Liver (tissue), 9 donors: ENCODE results near the gene SLC66A1. TPM values are rescaled to one million over a fixed set of nuclear protein-coding genes. Genes with fewer than 3 reads are reported as not detected.

Experiments
- DNase-seq: peaks from one replicate; pipeline ENCODE4 v3.0.0-alpha.2; 2017; ENCODE audit warnings: low spot score
- H3K27ac ChIP-seq, 2 donors: one replicate each; pipeline ENCODE4 v1.7.0; 2013; ENCODE audit warnings: inconsistent platforms in 2 of 2, low read length in 2 of 2, control low read depth in 1 of 2, low read depth in 1 of 2, mild to moderate bottlenecking in 1 of 2
- H3K27me3 ChIP-seq, 4 donors: one replicate each; pipeline versions ENCODE4 v1.6.1 to v1.7.0; 2013; ENCODE audit warnings: low read length in 3 of 4, inconsistent platforms in 1 of 4, mild to moderate bottlenecking in 1 of 4, moderate library complexity in 1 of 4; ENCODE audit not compliant: control insufficient read depth in 4 of 4, insufficient read depth in 4 of 4
- H3K36me3 ChIP-seq, 4 donors: one replicate each; pipeline versions ENCODE4 v1.6.1 to v1.7.0; 2013; ENCODE audit warnings: low read length in 3 of 4, mild to moderate bottlenecking in 3 of 4, low read depth in 1 of 4, moderate library complexity in 1 of 4; ENCODE audit not compliant: control insufficient read depth in 4 of 4, insufficient read depth in 3 of 4
- H3K4me1 ChIP-seq, 4 donors: one replicate each; pipeline versions ENCODE4 v1.6.1 to v1.7.0; 2013; ENCODE audit warnings: low read length in 3 of 4, mild to moderate bottlenecking in 3 of 4, moderate library complexity in 1 of 4; ENCODE audit not compliant: control insufficient read depth in 4 of 4, insufficient read depth in 4 of 4
- H3K4me3 ChIP-seq, 3 donors: one replicate each; pipeline versions ENCODE4 v1.6.1 to v1.7.0; 2013; ENCODE audit warnings: low read length in 3 of 3, control low read depth in 1 of 3, low read depth in 1 of 3, mild to moderate bottlenecking in 1 of 3
- H3K9ac ChIP-seq, 2 donors: one replicate each; pipeline ENCODE4 v1.7.0; 2013; ENCODE audit warnings: low read length in 2 of 2, mild to moderate bottlenecking in 2 of 2, moderate library complexity in 2 of 2, control low read depth in 1 of 2, low read depth in 1 of 2
- H3K9me3 ChIP-seq, 4 donors: one replicate each; pipeline versions ENCODE4 v1.6.1 to v1.7.0; 2013; ENCODE audit warnings: low read length in 3 of 4; ENCODE audit not compliant: control insufficient read depth in 4 of 4
- FOXA2 ChIP-seq: IDR thresholded peaks from 2 replicates; pipeline ENCODE4 v1.6.1; 2016; ENCODE audit warnings: antibody characterized with exemption
- GABPA ChIP-seq, 2 donors: IDR thresholded peaks in 1 of 2; conservative IDR thresholded peaks in 1 of 2; 2 replicates each; pipeline ENCODE4 v1.6.1; 2016; ENCODE audit warnings: antibody characterized with exemption in 2 of 2, mild to moderate bottlenecking in 1 of 2, moderate library complexity in 1 of 2
- HNF4A ChIP-seq, 2 donors: conservative IDR thresholded peaks; 2 replicates each; pipeline ENCODE4 v1.6.1; 2016; ENCODE audit warnings: antibody characterized with exemption in 2 of 2, mild to moderate bottlenecking in 2 of 2
- HNF4G ChIP-seq: IDR thresholded peaks from 2 replicates; pipeline ENCODE4 v1.6.1; 2016; ENCODE audit warnings: antibody characterized with exemption
- JUND ChIP-seq, 2 donors: IDR thresholded peaks; 2 replicates each; pipeline ENCODE4 v1.6.1; 2016; ENCODE audit warnings: antibody characterized with exemption in 2 of 2
- NR2F2 ChIP-seq: IDR thresholded peaks from 2 replicates; pipeline ENCODE4 v1.6.1; 2016; ENCODE audit warnings: antibody characterized with exemption
- RAD21 ChIP-seq, 2 donors: IDR thresholded peaks; 2 replicates each; pipeline ENCODE4 v1.6.1; 2016; ENCODE audit warnings: antibody characterized with exemption in 2 of 2, mild to moderate bottlenecking in 2 of 2
- RXRA ChIP-seq, 2 donors: IDR thresholded peaks; 2 replicates each; pipeline ENCODE4 v1.6.1; 2017 to 2018; ENCODE audit warnings: antibody characterized with exemption in 2 of 2, mild to moderate bottlenecking in 1 of 2
- SP1 ChIP-seq: IDR thresholded peaks from 2 replicates; pipeline ENCODE4 v1.6.1; 2018; ENCODE audit warnings: antibody characterized with exemption, mild to moderate bottlenecking
- TAF1 ChIP-seq: conservative IDR thresholded peaks from 2 replicates; pipeline ENCODE4 v1.6.1; 2016; ENCODE audit warnings: antibody characterized with exemption, mild to moderate bottlenecking
- YY1 ChIP-seq: IDR thresholded peaks from 2 replicates; pipeline ENCODE4 v1.6.1; 2016; ENCODE audit warnings: antibody characterized with exemption, mild to moderate bottlenecking
- WGBS: extraction: QIAGEN DNeasy Blood & Tissue Kit; methylation state at CpG from one replicate; pipeline ENCODE4 v1.1.7; 2013; 5-methylcytosine and 5-hydroxymethylcytosine counted together
- polyA plus RNA-seq, 2 donors: library from polyadenylated mRNA; stranded (reverse) in 1 of 2; unstranded in 1 of 2; fragments of 200-250 nt in 1 of 2; fragments of >200 nt in 1 of 2; fragmentation: Nextera tagmentation in 1 of 2; extraction: Ambion mirVana in 1 of 2; gene quantifications; one replicate each; pipeline versions ENCODE4 v1.2.1 to v1.2.3, GENCODE V29; 2013 to 2015
- total RNA-seq, 2 donors: library from RNA; depleted of rRNA; stranded (reverse); fragments of >200 nt; gene quantifications; one replicate each; pipeline ENCODE4 v1.2.3, GENCODE V29; 2014
- TF ChIP-seq, protein P1 (sequence below): fragments of 150-350 bp; IDR thresholded peaks from 2 replicates; pipeline ENCODE4 v1.5.1; 2017; ENCODE audit warnings: improper control_type of control experiment, low read depth, low read length; ENCODE audit not compliant: missing input control
- TF ChIP-seq, protein P2 (sequence below): IDR thresholded peaks from 2 replicates; pipeline ENCODE4 v1.6.1; 2016; ENCODE audit warnings: antibody characterized with exemption, mild to moderate bottlenecking
- TF ChIP-seq, protein P3 (sequence below): IDR thresholded peaks from 2 replicates; pipeline ENCODE4 v1.6.1; 2016; ENCODE audit warnings: antibody characterized with exemption
- TF ChIP-seq, protein P4 (sequence below): IDR thresholded peaks from 2 replicates; pipeline ENCODE4 v1.6.1; 2016; ENCODE audit warnings: antibody characterized with exemption
- donor health status: healthy.
- donor health status: healthy.
- donor health status: healthy.
- donor health status: healthy.
- donor health status: healthy.

Gene SLC66A1
- total and polyA plus RNA-seq, 4 donors: 6.8 to 16.0 (median 14.0) TPM

DNA sequence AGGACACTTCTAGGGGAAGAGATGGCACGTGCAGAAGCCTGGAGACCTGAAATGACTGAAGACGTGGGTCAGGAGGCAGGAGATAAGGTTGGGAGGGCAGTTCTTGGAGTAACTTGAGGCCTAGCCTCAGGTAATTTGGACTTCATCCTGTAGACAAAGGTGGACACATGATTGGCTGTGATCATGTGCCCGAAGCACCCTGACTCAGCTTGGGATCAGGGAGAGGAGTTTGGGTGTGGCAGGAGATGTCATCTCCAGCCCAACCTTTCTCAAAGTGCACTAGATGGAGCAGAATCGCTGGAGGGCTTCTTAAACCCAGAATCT lies 1.5 kb downstream of the SLC66A1 start:
- Histone ChIP-seq H3K9ac (no peak overlapping the region), H3K36me3 (peaks cover 3 to 7% (median 4%) of the 10 kb centered on the region in 4 donors), H3K9me3 (no peaks in the 10 kb centered on the region), H3K4me1 (peaks cover 3 to 26% (median 19%) of the 10 kb centered on the region in 4 donors), H3K27me3 (no peaks in the 10 kb centered on the region), H3K4me3 (no peak overlapping the region), H3K27ac (no peak overlapping the region)
- WGBS: 90% methylated on average over 4 of the region's 4 CpGs
- no peak for TF ChIP-seq HNF4A (conservative IDR thresholded peaks at IDR 0.05)
- TF ChIP-seq RXRA (IDR thresholded peaks at IDR 0.05): no peak
- TF ChIP-seq SP1: no peak
- TF ChIP-seq FOXA2: no peak
- TF ChIP-seq, protein P1, sequence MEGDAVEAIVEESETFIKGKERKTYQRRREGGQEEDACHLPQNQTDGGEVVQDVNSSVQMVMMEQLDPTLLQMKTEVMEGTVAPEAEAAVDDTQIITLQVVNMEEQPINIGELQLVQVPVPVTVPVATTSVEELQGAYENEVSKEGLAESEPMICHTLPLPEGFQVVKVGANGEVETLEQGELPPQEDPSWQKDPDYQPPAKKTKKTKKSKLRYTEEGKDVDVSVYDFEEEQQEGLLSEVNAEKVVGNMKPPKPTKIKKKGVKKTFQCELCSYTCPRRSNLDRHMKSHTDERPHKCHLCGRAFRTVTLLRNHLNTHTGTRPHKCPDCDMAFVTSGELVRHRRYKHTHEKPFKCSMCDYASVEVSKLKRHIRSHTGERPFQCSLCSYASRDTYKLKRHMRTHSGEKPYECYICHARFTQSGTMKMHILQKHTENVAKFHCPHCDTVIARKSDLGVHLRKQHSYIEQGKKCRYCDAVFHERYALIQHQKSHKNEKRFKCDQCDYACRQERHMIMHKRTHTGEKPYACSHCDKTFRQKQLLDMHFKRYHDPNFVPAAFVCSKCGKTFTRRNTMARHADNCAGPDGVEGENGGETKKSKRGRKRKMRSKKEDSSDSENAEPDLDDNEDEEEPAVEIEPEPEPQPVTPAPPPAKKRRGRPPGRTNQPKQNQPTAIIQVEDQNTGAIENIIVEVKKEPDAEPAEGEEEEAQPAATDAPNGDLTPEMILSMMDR: no peak
- TF ChIP-seq GABPA (IDR thresholded peaks at IDR 0.05 in 1 of 2, conservative IDR thresholded peaks at IDR 0.05 in 1 of 2): no peak
- no peak for TF ChIP-seq YY1
- DNase-seq: no peak

DNA sequence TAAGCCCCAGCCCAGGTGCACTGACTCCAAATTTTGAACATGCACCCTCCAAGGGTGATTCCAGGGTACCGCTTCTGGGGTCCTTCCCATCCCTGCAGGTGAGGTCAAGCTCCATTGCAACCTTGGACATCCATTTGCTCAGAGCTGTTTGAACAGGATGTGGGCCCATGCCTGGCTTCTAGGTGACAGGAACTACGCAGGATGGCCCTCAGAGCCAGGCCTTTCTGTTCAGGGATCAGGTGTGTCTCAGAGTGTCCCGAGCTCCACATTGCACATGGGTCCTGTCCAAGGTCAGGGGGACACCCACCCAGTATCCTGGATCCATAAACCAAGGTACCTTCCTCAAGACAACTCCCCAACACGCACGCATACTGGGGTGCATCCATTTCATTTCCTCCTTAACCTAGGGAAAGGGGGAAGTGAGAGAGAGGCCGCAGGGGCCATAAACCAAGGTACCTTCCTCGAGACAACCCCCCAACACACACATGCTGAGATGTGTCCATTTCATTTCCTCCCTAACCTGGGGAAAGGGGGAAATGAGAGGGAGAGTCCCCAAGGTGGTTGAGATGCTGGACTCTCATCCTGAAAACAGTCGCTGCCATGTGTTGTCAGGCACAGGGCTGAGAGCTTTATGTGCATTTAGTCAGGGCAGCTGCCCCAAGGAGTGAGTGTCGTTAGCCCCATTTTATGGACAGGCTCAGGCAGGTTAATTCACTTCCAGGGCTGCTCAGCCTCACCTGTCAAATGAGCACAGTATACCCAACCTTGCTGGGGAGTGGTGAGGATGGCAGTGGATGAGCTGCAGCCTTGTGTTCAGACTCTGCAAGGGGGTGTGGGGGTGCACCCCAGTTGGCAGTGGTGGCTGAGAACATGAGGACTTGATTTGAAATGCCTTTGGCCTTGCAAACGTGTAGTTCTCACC lies 2.1 kb downstream of the SLC66A1 start:
- peaks cover 3 to 26% (median 19%) of the 10 kb centered on the region in 4 donors for H3K4me1 ChIP-seq
- no peak overlapping the region for H3K4me3 ChIP-seq
- DNase-seq: no peak
- H3K27ac ChIP-seq: no peak overlapping the region
- no peak overlapping the region for H3K9ac ChIP-seq
- no peaks in the 10 kb centered on the region for H3K9me3 ChIP-seq
- H3K27me3 ChIP-seq: no peaks in the 10 kb centered on the region
- WGBS: 89% methylated on average over 10 of the region's 10 CpGs
- H3K36me3 ChIP-seq: peaks cover 3 to 11% (median 6%) of the 10 kb centered on the region in 4 donors
- TF ChIP-seq, protein P2, sequence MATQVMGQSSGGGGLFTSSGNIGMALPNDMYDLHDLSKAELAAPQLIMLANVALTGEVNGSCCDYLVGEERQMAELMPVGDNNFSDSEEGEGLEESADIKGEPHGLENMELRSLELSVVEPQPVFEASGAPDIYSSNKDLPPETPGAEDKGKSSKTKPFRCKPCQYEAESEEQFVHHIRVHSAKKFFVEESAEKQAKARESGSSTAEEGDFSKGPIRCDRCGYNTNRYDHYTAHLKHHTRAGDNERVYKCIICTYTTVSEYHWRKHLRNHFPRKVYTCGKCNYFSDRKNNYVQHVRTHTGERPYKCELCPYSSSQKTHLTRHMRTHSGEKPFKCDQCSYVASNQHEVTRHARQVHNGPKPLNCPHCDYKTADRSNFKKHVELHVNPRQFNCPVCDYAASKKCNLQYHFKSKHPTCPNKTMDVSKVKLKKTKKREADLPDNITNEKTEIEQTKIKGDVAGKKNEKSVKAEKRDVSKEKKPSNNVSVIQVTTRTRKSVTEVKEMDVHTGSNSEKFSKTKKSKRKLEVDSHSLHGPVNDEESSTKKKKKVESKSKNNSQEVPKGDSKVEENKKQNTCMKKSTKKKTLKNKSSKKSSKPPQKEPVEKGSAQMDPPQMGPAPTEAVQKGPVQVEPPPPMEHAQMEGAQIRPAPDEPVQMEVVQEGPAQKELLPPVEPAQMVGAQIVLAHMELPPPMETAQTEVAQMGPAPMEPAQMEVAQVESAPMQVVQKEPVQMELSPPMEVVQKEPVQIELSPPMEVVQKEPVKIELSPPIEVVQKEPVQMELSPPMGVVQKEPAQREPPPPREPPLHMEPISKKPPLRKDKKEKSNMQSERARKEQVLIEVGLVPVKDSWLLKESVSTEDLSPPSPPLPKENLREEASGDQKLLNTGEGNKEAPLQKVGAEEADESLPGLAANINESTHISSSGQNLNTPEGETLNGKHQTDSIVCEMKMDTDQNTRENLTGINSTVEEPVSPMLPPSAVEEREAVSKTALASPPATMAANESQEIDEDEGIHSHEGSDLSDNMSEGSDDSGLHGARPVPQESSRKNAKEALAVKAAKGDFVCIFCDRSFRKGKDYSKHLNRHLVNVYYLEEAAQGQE: no peak
- TF ChIP-seq HNF4G: no peak
- no peak for TF ChIP-seq RXRA (IDR thresholded peaks at IDR 0.05)
- TF ChIP-seq YY1: no peak
- TF ChIP-seq FOXA2: no peak
- TF ChIP-seq, protein P1: no peak
- TF ChIP-seq GABPA (IDR thresholded peaks at IDR 0.05 in 1 of 2, conservative IDR thresholded peaks at IDR 0.05 in 1 of 2): no peak
- TF ChIP-seq, protein P3, sequence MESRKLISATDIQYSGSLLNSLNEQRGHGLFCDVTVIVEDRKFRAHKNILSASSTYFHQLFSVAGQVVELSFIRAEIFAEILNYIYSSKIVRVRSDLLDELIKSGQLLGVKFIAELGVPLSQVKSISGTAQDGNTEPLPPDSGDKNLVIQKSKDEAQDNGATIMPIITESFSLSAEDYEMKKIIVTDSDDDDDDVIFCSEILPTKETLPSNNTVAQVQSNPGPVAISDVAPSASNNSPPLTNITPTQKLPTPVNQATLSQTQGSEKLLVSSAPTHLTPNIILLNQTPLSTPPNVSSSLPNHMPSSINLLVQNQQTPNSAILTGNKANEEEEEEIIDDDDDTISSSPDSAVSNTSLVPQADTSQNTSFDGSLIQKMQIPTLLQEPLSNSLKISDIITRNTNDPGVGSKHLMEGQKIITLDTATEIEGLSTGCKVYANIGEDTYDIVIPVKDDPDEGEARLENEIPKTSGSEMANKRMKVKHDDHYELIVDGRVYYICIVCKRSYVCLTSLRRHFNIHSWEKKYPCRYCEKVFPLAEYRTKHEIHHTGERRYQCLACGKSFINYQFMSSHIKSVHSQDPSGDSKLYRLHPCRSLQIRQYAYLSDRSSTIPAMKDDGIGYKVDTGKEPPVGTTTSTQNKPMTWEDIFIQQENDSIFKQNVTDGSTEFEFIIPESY: no peak
- TF ChIP-seq NR2F2: no peak
- no peak for TF ChIP-seq HNF4A (conservative IDR thresholded peaks at IDR 0.05)
- TF ChIP-seq RAD21 (IDR thresholded peaks at IDR 0.05): no peak
- no peak for TF ChIP-seq TAF1
- no peak for TF ChIP-seq JUND (IDR thresholded peaks at IDR 0.05)
- TF ChIP-seq SP1: no peak
- TF ChIP-seq, protein P4, sequence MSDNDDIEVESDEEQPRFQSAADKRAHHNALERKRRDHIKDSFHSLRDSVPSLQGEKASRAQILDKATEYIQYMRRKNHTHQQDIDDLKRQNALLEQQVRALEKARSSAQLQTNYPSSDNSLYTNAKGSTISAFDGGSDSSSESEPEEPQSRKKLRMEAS: no peak
